Suprapubic skin (tissue), 4 donors: ENCODE results near the gene SMC4.

ENCODE experiments used
- CTCF ChIP-seq, 2 donors: fragments of 200-600 bp in 1 of 2; fragments of 450-650 bp in 1 of 2; sonication (generic) in 1 of 2; IDR thresholded peaks; one replicate each; pipeline ENCODE4 v1.5.1; 2016 to 2019; ENCODE audit warnings: antibody characterized with exemption in 2 of 2, mild to moderate bottlenecking in 1 of 2, moderate library complexity in 1 of 2
- POLR2A ChIP-seq, 2 donors: fragments of 450-650 bp; IDR thresholded peaks; one replicate each; pipeline ENCODE4 v1.6.1; 2017; ENCODE audit warnings: antibody characterized with exemption in 2 of 2, mild to moderate bottlenecking in 2 of 2, moderate library complexity in 2 of 2
- POLR2AphosphoS5 ChIP-seq, 3 donors: sonication (generic); formaldehyde crosslinking; IDR thresholded peaks; one replicate each; pipeline ENCODE4 v1.6.1; 2017; ENCODE audit warnings: antibody characterized with exemption in 3 of 3

GRCh38 chr3:160455846-160456245 lies 56.4 kb downstream of the SMC4 start:
- TF ChIP-seq POLR2A (IDR thresholded peaks at IDR 0.05) (no peak), CTCF (IDR thresholded peaks at IDR 0.05) (no peak), POLR2AphosphoS5 (IDR thresholded peaks at IDR 0.05) (no peak)
